Choroid plexus epithelial cell (primary cell): Measurements from ENCODE around the gene CFAP100.

Source experiments
- DNase-seq: peaks from one replicate; pipeline ENCODE4 v3.0.0-alpha.2; 2010; ENCODE audit warnings: low read depth
- H3K4me3 ChIP-seq: 2 replicates; pipeline ENCODE4 v1.5.1; 2011; ENCODE audit warnings: low read depth, mild to moderate bottlenecking, control low read depth, low read length, moderate library complexity
- CTCF ChIP-seq: conservative IDR thresholded peaks from 2 replicates; pipeline ENCODE4 v1.5.1; 2011; ENCODE audit warnings: low read depth, mild to moderate bottlenecking, control low read depth, inconsistent platforms, low read length, moderate library complexity

CFAP100 gene

GRCh38 chr3:126438186-126438585 is 43.5 kb downstream of the CFAP100 start:
- H3K4me3 ChIP-seq: no peak overlapping the region
- no peak for DNase-seq
- TF ChIP-seq CTCF: no peak

GRCh38 chr3:126438746-126439145 is 44.0 kb downstream of the CFAP100 start:
- H3K4me3 ChIP-seq: no peak overlapping the region
- no peak for TF ChIP-seq CTCF
- no peak for DNase-seq

- no peak for TF ChIP-seq CTCF
- DNase-seq: no peak
- H3K4me3 ChIP-seq: no peak overlapping the region
These were observed 44.7 kb downstream of the CFAP100 start for GRCh38 chr3:126439346-126439967.

- TF ChIP-seq CTCF: no peak
- H3K4me3 ChIP-seq: no peak overlapping the region
- no peak for DNase-seq
These were observed 45.4 kb downstream of the CFAP100 start for GRCh38 chr3:126439968-126440708.

GRCh38 chr3:126440709-126440995 is 45.9 kb downstream of the CFAP100 start:
- H3K4me3 ChIP-seq: no peak overlapping the region
- DNase-seq: no peak
- TF ChIP-seq CTCF: no peak

GRCh38 chr3:126441256-126441880 is 46.7 kb downstream of the CFAP100 start:
- no peak overlapping the region for H3K4me3 ChIP-seq
- TF ChIP-seq CTCF: no peak
- DNase-seq: no peak
